Effector CD4-positive, alpha-beta T cell (primary cell): ENCODE data around the gene TSPAN7.

Experiments used
- DNase-seq: peaks from one replicate; pipeline ENCODE4 v3.0.0-alpha.2; 2020

The TSPAN7 gene

DNA sequence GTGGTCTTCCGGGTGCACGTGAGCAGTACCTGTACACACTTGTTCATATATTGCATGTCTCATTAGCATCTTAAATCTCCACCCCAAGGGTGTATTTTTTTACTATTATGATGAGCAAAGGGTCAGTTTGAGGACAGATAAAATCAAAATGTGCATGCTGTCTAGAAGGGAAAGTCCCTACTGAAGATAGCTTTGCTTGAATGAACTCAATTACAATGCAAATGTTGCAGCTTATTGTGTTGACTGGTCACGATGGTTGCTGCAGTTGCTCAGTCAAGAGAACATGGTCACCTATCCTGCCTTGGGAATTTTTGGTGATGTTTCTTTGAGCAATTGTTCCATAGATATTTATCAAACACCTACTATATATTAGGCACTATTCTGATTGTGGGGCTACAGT is 136.1 kb downstream of the TSPAN7 start:
- no peak for DNase-seq

DNA sequence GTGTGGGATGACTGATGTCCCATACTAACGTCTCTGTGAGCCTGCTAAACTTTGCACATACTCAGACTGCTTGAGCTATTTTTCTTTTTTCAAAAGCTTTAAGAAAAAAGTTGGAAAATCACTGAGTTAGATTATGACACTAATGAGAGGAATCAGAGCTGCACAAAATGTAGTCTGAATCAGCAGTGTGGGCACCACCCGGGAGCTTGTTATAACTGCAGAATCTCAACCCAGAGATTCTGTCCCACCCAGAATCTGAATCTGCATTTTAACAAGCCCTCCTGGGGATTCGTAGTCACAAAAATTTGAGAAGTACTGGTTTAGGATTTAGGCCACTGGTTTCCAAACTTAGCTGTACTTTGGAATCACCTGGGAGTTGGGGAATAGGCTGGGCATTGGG is 137.8 kb downstream of the TSPAN7 start:
- DNase-seq: no peak

DNA sequence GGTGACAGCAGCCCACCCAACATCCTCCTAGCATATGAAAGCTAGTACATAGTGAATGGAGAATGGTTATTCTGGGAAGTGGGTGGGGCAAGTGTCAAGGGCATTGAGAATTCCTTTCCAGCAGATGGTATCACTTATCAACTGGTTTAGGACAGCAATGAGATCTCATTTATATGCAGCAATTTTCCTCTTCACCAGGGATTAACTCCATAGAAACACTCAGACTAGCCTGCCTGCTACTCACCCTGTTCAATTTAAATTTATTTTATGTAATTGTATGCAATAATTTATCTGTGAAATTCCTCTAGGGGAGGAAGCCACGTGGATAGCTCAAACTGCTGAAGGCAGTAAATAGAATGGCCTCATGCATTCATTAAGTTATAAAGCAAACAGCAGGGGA is 138.4 kb downstream of the TSPAN7 start:
- DNase-seq: no peak

DNA sequence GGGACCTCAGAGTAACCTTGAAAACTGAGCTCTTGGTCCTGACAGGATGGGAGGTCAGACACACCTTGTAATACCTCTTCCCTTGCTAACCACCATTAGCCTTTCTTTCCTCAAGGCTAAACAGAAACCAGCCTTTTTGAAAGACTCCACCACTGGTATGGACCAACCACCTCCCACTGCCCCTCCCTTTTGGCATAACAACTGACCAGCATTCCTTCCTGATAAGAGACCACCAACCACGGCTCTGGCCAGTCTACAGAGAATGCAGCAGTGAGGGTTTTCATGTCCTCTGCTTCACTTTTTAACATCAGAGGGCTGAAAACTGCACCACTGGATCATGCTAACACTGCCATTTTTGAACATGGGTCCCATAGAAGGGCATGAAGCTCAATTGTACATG is 139.7 kb downstream of the TSPAN7 start:
- DNase-seq: no peak

GRCh38 chrX:38704146-38704882 is 143.0 kb downstream of the TSPAN7 start:
- no peak for DNase-seq

- no peak for DNase-seq
Observed at GRCh38 chrX:38717871-38718270, 156.5 kb downstream of the TSPAN7 start.

- no peak for DNase-seq
Observed at GRCh38 chrX:38718311-38718710, 157.0 kb downstream of the TSPAN7 start.

DNA sequence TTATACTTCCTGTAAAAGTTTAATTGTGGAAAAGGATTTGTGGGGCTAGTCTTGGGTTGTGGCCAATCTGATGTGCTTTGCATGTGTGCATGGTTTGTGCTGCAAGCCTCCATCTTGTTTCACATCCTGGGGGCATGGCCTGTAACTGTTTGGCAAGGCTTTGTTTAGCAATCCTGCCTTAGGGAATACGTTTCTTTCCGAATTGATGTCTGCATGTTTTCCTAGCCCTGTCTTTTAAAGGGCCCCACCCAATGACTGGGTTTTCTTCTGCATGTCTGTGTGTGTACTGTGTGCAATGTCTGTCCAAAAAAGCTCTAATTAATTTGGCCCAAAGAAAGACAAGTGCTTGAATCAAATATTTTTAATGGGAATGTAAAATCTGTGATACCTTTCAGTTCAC is 165.3 kb downstream of the TSPAN7 start:
- DNase-seq: no peak

- no peak for DNase-seq
Observed at GRCh38 chrX:38727668-38728067, 166.3 kb downstream of the TSPAN7 start.

GRCh38 chrX:38732866-38733265 is 171.5 kb downstream of the TSPAN7 start:
- no peak for DNase-seq
